C4-2B (cell line): Measurements from ENCODE around the gene TBC1D10A.

Experiments
- H3K27ac ChIP-seq: fragments of 450-650 bp; 2 replicates; pipeline ENCODE4 v1.5.1; 2017
- CTCF ChIP-seq: fragments of 450-650 bp; conservative IDR thresholded peaks from 2 replicates; pipeline ENCODE4 v1.5.1; 2017; ENCODE audit warnings: mild to moderate bottlenecking
- ZFX ChIP-seq: fragments of 450-650 bp; IDR thresholded peaks from 2 replicates; pipeline ENCODE4 v1.6.1; 2017

Gene TBC1D10A

GRCh38 chr22:30356449-30357235 is 29.9 kb upstream of the TBC1D10A start, which contains the start of the genes CCDC157 and SF3A1:
Gene CCDC157, plus strand, starts transcription at chr22:30357007. Its CDS starts 8,994 bp downstream, at chr22:30366001.
Gene SF3A1, minus strand, starts transcription at chr22:30356894. Its CDS starts 102 bp downstream, at chr22:30356792.
- peak within 1 kb of the TSS; percentile 91 for H3K27ac ChIP-seq

GRCh38 chr22:30354644-30355043 is 27.9 kb upstream of the TBC1D10A start:
- TF ChIP-seq CTCF (no peak), ZFX (no peak)
- no peak overlapping the region for H3K27ac ChIP-seq

More at GRCh38 chr22:30356449-30357235, 29.9 kb upstream of the TBC1D10A start, which contains the start of the genes CCDC157 and SF3A1:
- TF ChIP-seq ZFX (peak; percentile 95; the same call in 1 of the 2 replicates), CTCF (no peak)

GRCh38 chr22:30351226-30351625 is 24.5 kb upstream of the TBC1D10A start:
- H3K27ac ChIP-seq, result no peak overlapping the region
- TF ChIP-seq CTCF (no peak), ZFX (no peak)

GRCh38 chr22:30348809-30349208 is 22.1 kb upstream of the TBC1D10A start:
- TF ChIP-seq ZFX (no peak), CTCF (no peak)
- no peak overlapping the region for H3K27ac ChIP-seq

GRCh38 chr22:30348404-30348803 is 21.7 kb upstream of the TBC1D10A start:
- TF ChIP-seq CTCF, result no peak
- TF ChIP-seq ZFX, result no peak
- no peak overlapping the region for H3K27ac ChIP-seq

- no peak overlapping the region for H3K27ac ChIP-seq
- TF ChIP-seq ZFX (no peak), CTCF (no peak)
Observed at GRCh38 chr22:30347255-30347892, 20.6 kb upstream of the TBC1D10A start.
